GM19240 (cell line): Measurements from ENCODE around the gene CAB39.
A peak's percentile ranks its signal among the peaks of the same experiment; 100 is the strongest.

Experiments
- DNase-seq: peaks from one replicate; pipeline ENCODE4 v3.0.0; 2011; ENCODE audit warnings: low spot score; ENCODE audit not compliant: insufficient read length

Gene CAB39

DNA sequence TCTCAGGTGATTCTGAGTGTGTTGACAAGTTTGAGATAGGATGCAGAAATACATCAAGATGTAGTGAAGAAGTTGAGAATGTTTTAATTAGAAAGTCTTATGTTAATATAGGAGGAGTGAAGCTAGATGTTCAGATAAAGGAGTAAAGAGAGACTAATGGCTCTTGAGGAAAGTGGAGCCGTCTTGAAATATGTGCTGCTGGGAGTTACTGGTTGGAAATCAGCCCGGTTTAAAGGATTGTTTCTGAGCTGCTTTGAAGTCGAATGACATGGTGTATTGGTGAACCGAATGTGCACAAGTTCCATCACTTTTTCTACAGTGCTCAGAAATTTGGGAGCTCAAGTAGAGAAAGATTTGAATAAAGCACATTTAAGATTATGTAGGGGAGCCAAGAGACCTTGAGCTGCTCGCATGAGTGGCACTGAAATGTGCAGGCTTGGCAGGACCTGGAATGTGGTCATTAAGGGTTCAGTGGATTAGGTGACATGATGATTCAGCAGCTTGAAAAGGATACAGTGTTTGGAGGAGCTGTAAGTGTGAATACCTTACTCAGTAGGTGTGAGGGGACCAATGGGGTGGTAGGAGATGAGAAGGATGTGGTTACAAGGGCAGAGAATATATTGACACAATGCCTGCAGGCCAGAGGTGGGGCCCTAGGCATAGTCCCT is 68.6 kb downstream of the CAB39 start:
- no peak for DNase-seq

DNA sequence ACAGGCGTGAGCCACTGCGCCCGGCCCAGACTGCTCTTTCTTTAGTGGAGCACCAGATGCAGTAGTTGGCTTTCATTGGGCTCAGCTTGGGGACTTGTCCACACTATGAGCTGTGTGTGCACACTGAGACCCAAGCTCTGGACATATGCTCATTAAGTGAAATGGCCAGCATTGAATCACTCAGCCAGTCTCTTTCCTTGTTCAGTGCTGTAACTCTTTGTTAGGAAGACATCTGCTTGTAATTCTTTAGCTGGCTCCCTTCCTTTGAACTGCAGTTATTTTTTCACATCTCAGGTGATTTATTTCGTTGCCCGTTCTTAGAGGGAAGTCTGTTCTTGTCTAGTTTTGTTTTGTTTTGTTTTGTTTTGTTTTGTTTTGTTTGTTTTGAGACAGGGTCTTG is 70.5 kb downstream of the CAB39 start:
- DNase-seq, result no peak

DNA sequence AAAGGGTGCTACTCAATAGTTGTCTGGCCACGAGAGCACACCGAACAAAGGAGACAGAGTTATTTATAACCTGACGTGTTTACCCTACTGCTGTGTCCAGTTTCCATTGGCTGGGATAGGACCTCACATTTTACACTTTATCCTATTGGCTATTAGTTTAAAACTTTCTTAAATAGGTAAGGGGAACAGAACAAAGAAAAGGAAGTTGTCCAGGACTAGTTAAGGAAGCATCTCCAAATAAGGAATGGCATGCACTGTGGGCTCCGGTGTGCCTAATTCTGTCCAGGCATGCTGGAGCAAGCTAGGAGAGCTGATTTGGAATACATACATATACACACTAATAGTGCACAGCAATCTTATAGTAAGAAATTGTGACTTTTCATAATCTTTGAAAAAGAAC is 72.2 kb downstream of the CAB39 start:
- DNase-seq, result no peak

DNA sequence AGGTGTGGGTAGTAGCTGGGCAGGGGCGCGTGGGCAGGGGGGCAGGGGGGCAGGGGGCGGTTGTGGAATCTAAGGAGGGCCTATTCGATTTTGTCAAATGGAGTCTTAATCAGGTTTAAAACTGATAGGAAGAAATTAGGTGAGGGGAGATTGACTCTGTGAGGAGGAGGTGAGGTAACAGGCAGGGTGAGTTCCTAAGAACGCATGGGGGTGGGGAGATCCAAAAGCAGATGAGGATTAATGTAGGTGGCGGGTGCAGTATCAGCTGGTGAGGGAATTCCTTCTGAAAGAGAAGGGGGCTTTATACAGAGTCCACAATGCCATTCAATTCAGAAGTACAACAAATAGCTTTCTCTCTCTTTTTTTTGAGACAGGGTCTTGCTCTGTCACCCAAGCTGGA is 72.7 kb downstream of the CAB39 start:
- no peak for DNase-seq

DNA sequence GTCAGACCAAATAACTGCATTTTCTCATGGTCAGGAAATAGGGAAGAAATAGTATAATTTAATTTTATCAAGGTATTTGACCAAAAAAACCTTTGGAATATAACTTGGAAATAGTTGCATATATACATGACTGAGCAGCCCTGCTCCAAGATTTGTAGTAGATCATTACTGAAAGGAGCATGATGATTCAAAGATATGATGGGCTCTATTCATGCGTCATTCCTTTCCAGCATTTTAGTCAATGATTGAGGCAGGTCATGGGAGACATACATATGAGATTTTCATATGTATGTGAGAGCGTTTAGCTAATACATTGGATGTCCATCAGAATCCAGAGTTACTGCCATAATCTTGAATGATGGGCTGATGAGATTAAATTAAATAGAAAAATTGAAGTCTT is 74.5 kb downstream of the CAB39 start:
- DNase-seq, result no peak

DNA sequence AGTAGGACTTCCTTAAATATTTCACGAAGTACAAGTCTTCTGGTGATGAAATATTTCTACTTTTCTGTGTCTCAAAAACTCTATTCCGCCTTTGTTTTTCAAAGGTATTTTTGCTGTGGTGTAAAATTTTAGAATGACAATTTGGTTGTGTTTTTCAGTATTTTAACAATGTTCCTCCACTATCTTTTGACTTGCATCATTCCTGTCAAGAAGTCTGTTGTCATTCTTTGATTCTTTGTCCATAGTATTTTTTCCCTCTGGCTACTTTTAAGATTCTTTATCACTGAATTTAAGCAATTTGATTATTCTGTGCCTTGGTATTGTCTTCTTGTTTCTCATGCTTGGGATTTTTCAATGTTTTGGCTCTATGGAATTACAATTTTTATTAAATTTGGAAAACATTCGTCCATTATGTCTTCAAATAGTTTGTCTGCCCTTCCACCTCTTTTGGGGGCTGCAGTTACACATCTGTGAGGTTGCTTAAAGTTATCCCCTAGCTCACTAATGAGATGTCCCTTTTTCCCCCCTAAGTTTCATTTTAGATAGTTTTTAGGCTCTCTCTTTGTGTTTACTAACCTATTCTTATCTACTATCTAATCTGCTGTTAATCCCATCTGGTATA is 76.0 kb downstream of the CAB39 start:
- DNase-seq, result no peak

DNA sequence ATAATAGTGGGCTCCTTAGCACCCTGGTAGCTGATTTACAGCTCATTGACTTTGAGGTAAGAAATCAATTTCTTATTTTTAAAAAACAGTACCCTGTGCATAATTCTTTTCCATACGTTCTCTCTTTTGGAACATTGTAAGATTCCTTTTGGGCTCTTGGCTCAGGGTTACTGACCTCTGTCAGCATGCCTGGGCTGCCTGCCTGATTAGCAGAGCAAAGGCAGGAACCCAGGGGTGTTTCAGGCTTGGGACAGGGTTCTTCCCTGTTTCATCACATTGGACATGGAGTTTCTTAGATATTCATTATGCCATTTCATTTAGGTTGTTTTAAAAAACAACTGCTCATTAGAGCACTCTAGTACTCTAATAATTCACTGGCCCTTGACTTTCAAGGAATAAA is 78.3 kb downstream of the CAB39 start:
- DNase-seq, result no peak

DNA sequence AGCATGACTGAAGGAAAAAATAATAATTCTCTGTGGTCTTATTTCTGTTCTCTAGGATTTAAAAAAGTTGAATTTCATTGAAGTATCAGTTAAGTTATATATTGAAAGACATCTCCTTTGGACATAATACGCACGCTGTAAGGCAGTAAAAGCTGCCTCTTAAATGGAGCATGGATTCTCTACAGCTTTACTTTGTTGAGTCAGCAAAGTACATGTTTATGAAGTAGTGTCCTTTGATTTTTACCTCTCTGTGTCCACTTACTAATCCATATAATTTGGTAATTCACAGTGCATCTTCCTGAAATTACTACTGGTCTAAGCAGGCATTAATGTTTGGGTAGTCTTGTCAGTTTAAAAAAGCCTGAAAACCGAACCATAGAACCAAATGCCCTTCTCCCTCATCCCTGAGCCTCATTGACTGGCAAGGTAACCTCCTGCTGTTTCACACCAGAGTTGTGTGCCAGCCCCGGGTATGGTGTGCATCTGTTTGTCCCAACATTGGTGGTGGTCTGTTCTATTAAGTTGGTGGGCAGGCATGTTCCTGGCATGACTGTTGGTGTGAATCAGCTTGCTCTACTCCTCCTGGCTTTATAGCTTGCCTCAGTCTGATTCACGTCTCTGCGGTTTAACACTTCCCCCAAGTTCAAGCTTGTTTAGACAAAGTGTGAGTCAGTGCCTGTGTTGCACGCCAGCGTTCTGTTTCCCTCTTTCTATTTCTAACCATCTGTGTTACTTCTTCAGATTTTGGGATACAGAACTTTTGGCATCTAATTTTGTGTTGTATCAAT is 81.1 kb downstream of the CAB39 start:
- DNase-seq, result no peak

DNA sequence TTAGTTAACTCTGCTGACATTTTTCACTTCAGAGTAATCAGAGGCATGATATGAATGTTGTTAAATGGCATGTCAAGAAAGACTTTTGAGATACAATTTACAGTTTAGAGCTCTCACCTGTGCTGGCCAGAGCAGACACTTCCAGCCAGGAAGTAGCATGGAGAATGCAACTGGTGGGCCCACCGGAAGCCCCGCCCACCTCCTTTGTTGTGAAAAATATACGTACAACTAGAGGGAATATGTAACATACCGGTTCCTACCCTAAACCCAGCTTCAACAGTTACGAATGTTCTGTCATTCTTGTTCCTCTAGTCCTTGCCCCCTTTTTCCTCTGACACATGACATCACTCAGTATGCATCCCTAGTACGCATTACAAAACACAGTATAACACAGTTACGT is 81.9 kb downstream of the CAB39 start:
- no peak for DNase-seq

DNA sequence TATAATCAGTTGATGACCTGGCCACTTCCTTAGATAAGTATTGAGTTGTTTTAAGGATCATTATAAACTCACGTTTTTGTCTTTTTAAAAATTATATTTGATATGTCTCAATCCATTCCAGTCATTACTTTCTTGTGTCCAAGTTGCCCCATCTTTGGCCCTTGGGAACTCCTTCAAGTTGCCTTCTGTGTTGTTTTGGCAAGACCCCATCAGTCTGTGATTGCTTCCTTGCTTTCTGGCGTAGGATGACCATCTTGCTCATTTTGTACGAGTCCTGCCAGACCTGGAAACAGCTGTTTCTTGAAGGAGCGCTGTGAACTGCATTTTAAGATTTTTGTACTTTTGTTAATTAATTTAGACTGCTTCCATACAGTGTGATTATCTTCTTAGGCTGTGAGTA is 83.2 kb downstream of the CAB39 start:
- DNase-seq, result no peak

DNA sequence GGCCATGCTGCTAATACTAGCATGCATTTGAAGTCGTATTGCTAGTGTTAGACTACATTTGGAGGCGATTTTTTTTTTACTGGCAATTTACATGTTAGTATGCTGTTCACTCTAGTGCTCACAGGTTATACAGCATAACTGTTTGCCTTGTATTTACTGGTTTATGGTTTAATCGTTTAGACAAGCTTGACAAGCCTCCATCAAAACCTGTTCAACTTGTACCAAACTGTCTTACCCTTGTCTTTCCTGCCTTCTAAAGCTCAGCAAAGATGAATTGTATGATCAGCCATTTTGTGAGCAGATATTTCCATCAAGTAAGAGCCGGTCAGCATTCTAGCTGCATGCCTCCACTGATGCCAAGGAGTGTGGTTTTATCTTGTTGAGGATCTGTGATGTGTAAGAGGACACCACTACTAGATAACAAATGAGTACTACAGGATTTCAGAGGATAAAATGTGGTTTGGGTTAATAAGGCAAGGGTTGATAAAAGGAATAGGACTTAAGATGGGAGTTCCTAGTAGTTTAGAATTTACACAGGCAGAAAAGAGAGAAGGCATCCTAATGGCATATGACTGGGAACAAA is 83.7 kb downstream of the CAB39 start:
- no peak for DNase-seq

DNA sequence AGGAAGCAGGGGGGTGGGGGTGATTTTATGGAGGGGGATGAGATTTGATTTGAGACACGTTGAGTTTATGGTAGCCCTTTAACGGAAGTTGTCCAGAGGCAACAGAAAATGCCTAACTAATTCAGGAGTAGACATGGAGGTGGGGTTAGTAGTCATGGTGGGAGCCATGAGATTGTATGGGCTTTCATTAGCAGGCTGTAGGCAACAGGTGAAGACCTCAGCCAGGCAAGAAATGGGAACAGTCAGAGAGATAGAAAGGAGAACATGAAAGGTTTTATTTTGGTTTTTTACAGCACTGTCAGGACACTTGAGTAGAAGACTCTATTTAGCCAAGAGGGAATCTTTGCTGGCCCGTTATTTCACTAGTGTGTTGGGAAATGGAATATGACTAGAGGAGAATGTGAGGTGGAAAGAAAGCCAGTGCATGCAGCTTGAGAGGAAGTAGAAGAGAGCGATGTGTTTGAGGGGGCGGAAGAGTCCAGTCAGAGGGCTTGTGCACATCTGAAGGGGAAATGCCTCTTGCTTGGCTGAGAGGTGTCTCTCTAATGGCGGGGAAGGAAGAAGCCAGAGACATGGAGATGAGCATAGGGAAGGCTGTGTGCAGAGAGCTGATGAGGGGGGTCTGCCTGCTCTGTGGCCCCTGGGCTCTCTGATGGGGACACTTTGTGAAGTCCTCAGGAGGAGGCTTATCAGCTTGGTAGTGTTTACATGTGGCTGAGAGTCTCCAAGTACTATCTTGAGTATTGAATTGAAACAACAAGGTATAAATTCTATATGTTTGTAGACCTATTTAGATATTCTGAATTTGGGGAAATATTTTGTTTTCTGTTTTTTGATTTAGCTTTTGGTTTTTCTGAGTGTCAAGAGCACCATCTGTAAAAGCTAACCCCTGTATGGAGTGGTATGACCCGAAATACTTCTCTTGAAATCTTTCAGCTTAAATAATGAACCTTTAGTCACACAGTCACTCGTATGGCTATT is 85.2 kb downstream of the CAB39 start:
- peak; percentile 20 for DNase-seq

DNA sequence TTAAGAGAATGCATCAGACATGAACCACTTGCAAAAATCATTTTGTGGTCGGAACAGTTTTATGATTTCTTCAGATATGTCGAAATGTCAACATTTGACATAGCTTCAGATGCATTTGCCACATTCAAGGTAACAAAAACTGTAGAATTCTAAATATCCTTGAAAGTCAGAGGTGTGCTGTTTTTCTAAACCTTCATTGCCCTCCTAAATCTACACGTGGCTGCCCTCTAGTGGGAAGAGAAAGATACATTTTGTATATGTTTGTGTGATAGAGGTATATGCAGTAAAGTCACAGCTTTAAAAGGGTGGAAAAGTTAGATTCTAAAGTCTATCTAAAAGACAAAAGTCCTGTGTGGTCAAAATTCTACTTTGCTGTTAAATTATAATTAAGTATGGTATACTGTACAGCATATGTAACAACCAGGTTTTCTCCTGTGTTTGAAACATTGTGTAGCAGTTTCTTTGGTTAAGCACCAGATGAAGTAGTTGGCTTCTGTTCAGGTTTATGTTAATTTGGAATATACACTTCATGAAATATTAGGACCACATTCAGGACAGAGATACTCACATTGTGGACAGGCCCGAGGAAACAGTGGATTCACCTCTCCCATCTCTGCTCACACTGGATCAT is 86.2 kb downstream of the CAB39 start:
- no peak for DNase-seq

DNA sequence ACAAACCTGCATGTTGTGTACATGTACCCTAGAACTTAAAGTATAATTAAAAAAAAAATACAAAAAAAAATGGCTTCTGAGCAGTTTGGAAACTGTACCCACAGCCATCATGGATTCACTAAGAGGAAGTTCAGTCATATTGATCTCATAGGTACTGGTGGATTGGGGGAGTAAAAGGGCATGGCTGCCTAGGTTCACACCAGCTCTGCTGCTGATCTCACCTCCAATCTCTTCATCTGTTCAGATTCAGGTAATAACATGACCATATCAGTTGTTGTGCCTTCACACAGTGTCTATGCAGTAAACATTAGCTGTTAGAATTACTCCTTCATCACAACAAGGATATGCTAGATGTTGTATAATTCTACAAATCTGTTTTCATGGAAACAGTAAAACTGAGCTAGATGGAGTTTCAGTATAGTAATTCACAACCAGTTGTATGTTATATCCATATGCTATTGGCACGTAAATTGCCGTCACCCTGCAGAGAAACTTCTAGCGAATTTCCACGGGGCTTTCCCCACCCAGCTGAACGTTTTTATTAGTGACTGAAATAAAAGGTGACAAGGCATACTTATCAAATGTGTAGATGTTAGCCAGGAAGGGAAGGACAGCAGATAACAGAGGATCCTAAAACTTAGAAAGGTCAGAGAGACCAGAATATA is 92.8 kb downstream of the CAB39 start:
- no peak for DNase-seq

DNA sequence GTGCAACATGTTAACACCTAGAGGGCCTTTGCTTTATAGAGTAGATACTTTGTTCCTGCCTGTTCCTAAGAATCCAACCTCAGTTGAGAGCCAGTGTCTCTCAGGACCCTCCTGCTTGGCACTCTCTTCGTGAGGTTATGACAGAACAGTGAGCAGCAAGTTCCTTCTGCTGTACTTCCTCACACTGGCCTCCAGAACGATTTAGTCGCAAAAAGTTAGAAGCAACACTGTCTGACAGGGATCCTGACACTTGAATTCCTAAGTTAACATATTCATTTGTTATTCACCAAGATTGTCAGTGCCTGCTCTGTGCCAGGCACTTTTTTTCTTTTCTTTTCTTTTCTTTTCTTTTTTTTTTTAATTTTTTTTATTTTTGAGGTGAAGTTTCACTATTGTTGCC is 95.1 kb downstream of the CAB39 start:
- no peak for DNase-seq

DNA sequence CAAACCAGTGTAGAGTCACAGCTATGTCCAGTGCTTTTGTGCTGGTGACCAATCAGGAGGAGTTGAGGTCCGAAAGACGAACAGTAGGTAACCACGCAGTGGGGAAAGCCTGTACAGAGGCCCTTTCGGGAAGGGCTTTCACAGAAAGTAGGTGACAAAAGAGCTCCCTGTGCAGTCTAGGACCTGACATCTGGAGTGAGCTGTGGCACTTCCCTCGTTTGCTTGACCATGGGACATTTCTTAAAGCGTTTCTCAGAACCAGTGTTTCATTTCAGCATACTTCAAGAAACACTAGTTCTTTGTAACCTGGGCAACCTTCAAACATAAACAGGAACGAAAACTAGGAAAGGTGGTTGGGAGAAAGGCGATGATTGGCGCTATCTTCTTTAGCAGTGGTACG is 96.4 kb downstream of the CAB39 start:
- no peak for DNase-seq

DNA sequence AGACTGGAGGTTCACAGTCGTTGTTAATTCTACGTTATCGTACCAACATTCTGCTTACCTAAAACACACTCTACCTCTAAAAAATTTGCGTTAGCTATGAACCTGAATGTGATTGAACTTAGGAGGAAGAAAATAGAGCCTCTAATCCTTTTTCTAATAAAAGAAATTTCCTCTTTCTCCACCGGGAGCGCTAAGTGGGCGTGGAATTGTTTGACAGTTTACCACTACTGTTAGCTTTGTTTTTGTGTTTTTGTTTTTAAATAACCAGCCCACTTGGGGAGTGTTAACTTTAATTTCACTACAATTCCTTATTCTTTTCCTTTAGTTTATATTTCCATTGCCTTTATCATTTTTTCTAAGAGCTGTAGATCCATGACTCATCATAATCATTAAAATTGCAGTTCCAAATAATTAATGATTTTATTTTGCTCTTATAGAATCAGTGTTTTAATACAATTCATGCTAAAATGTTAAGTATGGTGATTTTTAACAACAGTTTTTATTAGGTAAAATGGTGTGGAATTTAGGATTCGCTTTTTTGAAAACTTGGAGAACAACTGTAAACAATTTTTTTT is 97.1 kb downstream of the CAB39 start:
- DNase-seq, result no peak

DNA sequence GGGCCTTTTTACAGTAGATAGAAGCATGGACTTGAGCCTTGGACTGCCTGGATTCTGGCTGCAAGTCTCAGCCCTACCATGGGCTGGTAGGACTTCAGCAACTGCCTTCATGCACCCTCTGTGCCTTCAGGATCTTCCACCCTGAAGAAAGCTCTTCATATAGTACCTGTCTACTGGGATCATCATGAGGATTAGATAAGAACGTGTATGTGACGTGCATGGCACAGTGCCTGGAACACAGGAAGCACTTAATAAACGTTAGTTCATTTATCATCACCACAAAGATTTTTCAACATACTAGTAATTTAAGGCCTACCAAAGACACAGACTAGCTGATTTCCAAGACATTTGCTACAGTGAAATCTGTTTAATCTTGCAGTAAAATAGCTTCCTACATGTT is 98.9 kb downstream of the CAB39 start:
- DNase-seq, result no peak

DNA sequence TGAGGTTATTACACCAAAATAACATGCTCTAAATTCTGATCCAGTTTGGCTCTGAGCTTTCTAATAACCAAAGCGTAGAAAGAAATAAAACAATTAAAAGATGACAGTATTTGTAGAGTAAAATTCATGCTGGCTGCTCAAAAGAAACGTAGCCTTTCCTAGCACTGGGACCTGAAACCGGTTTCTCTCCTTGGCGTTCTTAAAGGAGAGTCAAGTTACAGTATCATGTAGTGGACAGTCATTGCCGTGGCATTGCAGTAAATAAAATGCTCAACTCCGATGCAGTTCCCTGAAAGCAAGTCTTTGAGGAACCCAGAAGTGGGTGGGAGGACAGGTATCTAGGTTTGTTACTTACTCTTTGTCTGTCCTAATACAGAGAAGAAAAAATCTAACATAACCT is 99.4 kb downstream of the CAB39 start:
- no peak for DNase-seq

DNA sequence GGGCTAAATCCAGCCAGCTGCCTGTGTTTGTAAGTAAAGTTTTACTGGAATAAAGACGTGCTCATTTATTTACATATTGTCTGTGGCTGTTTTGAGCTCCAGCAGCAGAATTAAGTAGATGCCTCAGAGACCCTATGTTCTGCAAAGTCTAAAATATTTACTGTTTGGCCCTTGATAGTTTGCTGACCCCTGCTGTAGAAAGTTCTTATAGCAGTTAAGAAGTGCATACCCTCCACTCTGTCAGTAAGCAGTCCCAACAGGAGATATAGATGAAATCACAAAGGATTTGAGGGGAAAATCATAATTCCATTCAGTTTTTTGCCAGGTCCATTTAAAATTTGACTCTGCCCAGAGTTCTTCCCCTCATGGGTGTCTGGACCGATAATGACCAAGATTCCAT is 102.0 kb downstream of the CAB39 start:
- DNase-seq, result no peak
